Anterior cingulate cortex (tissue), 58 donors: ENCODE data around the gene CD300C.
"Not testable (repeated sequence)": the region's sequence is repeated elsewhere in the genome, so short reads cannot be mapped to it uniquely, and the experiment has no call there.

Experiments
- DNase-seq, 58 donors: peaks; one replicate each; lab custom pipeline; 2025; lab: John Stamatoyannopoulos, UW

Gene CD300C

GRCh38 chr17:74545843-74546230 is at the start of gene CD300C:
CD300C (minus strand) TSS chr17:74546115; CDS start chr17:74545782, 333 bp downstream.
- DNase-seq = peak in 4 of 58 donors; percentile 8 to 61 (median 40)

- no peak for DNase-seq
These were observed 49.3 kb upstream of the CD300C start for GRCh38 chr17:74595037-74595750.

GRCh38 chr17:74592087-74592990 is 46.4 kb upstream of the CD300C start, which contains the start of gene CD300LD:
CD300LD (minus strand) TSS chr17:74592283; CDS start chr17:74592202, 81 bp downstream.
- no peak for DNase-seq

GRCh38 chr17:74591503-74591902 is 45.6 kb upstream of the CD300C start:
- no peak for DNase-seq

GRCh38 chr17:74585711-74586110 is 39.8 kb upstream of the CD300C start:
- DNase-seq = no peak

- no peak for DNase-seq
These were observed 38.6 kb upstream of the CD300C start for GRCh38 chr17:74584292-74585060.

GRCh38 chr17:74582633-74583032 is 36.7 kb upstream of the CD300C start:
- DNase-seq = no peak

- DNase-seq = no peak
These were observed 34.0 kb upstream of the CD300C start for GRCh38 chr17:74579900-74580299.

GRCh38 chr17:74578979-74579378 is 33.1 kb upstream of the CD300C start:
- no peak for DNase-seq

GRCh38 chr17:74574489-74575142 is 28.7 kb upstream of the CD300C start:
- no peak for DNase-seq

- DNase-seq = not testable (repeated sequence)
These were observed 27.7 kb upstream of the CD300C start for GRCh38 chr17:74573635-74574034.

- DNase-seq = no peak
These were observed 27.3 kb upstream of the CD300C start for GRCh38 chr17:74573169-74573568.

GRCh38 chr17:74571621-74572270 is 25.8 kb upstream of the CD300C start:
- DNase-seq = no peak

- DNase-seq = peak in 19 of 58 donors; percentile 5 to 60 (median 18)
These were observed 23.4 kb upstream of the CD300C start for GRCh38 chr17:74569020-74570003.

- DNase-seq = no peak
These were observed 22.4 kb upstream of the CD300C start for GRCh38 chr17:74568106-74568873.

- DNase-seq = peak in 5 of 58 donors; percentile 3 to 12 (median 7)
These were observed 21.5 kb upstream of the CD300C start, which contains the start of gene CD300H for GRCh38 chr17:74567397-74567796. CD300H (minus strand) TSS chr17:74567509.

- DNase-seq = peak in 8 of 58 donors; percentile 1 to 39 (median 12)
These were observed 20.3 kb upstream of the CD300C start for GRCh38 chr17:74566132-74566753.
